Endodermal cell (in vitro differentiated cells): ENCODE data around the gene REG4. TPM values are rescaled to one million over a fixed set of nuclear protein-coding genes. Genes with fewer than 3 reads are reported as not detected.

Experiments
- DNase-seq: peaks from one replicate; pipeline ENCODE4 v3.0.0-alpha.2; 2017
- H3K27ac ChIP-seq: 2 replicates; pipeline ENCODE4 v1.5.1; 2013; ENCODE audit warnings: mild to moderate bottlenecking, low read depth, low read length, moderate library complexity
- H3K27me3 ChIP-seq: 2 replicates; pipeline ENCODE4 v1.6.1; 2013; ENCODE audit warnings: mild to moderate bottlenecking, low read length, moderate library complexity; ENCODE audit not compliant: insufficient read depth, control insufficient read depth, poor library complexity, severe bottlenecking
- H3K36me3 ChIP-seq: 2 replicates; pipeline ENCODE4 v1.7.0; 2013; ENCODE audit warnings: mild to moderate bottlenecking, low read length, moderate library complexity; ENCODE audit not compliant: control insufficient read depth, insufficient read depth
- H3K4me1 ChIP-seq: one replicate; pipeline ENCODE4 v1.7.0; 2013; ENCODE audit warnings: low read length; ENCODE audit not compliant: control insufficient read depth, insufficient read depth
- H3K4me3 ChIP-seq: 2 replicates; pipeline ENCODE4 v1.5.1; 2013; ENCODE audit warnings: mild to moderate bottlenecking, low read length, moderate library complexity
- H3K9ac ChIP-seq: 2 replicates; pipeline ENCODE4 v1.6.1; 2013; ENCODE audit warnings: mild to moderate bottlenecking, low read length, moderate library complexity; ENCODE audit not compliant: poor library complexity, severe bottlenecking; ENCODE audit errors: extremely low read depth
- H3K9me3 ChIP-seq: 2 replicates; pipeline ENCODE4 v1.6.1; 2013; ENCODE audit warnings: mild to moderate bottlenecking, low read length, moderate library complexity; ENCODE audit not compliant: control insufficient read depth
- H3K27ac Mint-ChIP-seq: 2 replicates; pipeline ENCODE4 v1.8.0; 2020; ENCODE audit warnings: mixed read lengths
- H3K27me3 Mint-ChIP-seq: 2 replicates; pipeline ENCODE4 v1.8.0; 2021; ENCODE audit warnings: mild to moderate bottlenecking, mixed read lengths; ENCODE audit not compliant: insufficient read depth
- H3K36me3 Mint-ChIP-seq: 2 replicates; pipeline ENCODE4 v1.8.0; 2020; ENCODE audit warnings: low read depth, mixed read lengths
- H3K4me1 Mint-ChIP-seq: 2 replicates; pipeline ENCODE4 v1.8.0; 2020; ENCODE audit warnings: mixed read lengths
- H3K4me3 Mint-ChIP-seq: 2 replicates; pipeline ENCODE4 v1.8.0; 2020; ENCODE audit warnings: mild to moderate bottlenecking, moderate library complexity, mixed read lengths
- H3K9me3 Mint-ChIP-seq: 2 replicates; pipeline ENCODE4 v1.8.0; 2020; ENCODE audit warnings: mild to moderate bottlenecking, mixed read lengths
- CTCF ChIP-seq: fragments of 200-600 bp; sonication (generic); conservative IDR thresholded peaks from 2 replicates; pipeline ENCODE4 v1.5.0; 2021; ENCODE audit warnings: antibody characterized with exemption, mild to moderate bottlenecking
- WGBS, 2 experiments: methylation state at CpG; one replicate each; pipeline versions ENCODE4 v1.1.5 to v1.1.7; 2013; ENCODE audit warnings: missing lambda C conversion rate in 2 of 2, mixed read lengths in 1 of 2; ENCODE audit not compliant: insufficient coverage in 1 of 2, insufficient read length in 1 of 2; 5-methylcytosine and 5-hydroxymethylcytosine counted together
- total RNA-seq, 2 donors: library from RNA; stranded (reverse); fragmentation: NEBNext Ultra II Directional in 1 of 2; extraction: Animal tissue kit (Norgen Biotek cat#: 25700) in 1 of 2; gene quantifications; 2 replicates in 1 of 2; 3 replicates in 1 of 2; pipeline ENCODE4 v1.2.1, GENCODE V29; 2021

The REG4 gene
- total RNA-seq, 2 donors from 2014 or later, result not detected

GRCh38 chr1:119818181-119818580, 6.9 kb upstream of the REG4 start:
- no peaks in the 10 kb centered on the region for H3K4me1 Mint-ChIP-seq
- no peaks in the 10 kb centered on the region for H3K36me3 ChIP-seq
- no peak for DNase-seq
- H3K27me3 Mint-ChIP-seq, result peaks cover 10% of the 10 kb centered on the region
- no peak overlapping the region for H3K9ac ChIP-seq
- 86 to 92% methylated on average over 2 of the region's 2 CpGs for WGBS, 2 experiments
- H3K9me3 ChIP-seq, result no peaks in the 10 kb centered on the region
- H3K4me3 Mint-ChIP-seq, result no peak overlapping the region
- H3K4me1 ChIP-seq, result no peaks in the 10 kb centered on the region
- no peak overlapping the region for H3K4me3 ChIP-seq
- no peak overlapping the region for H3K27ac Mint-ChIP-seq
- no peaks in the 10 kb centered on the region for H3K9me3 Mint-ChIP-seq
- H3K27ac ChIP-seq, result no peak overlapping the region
- H3K27me3 ChIP-seq, result peaks cover 8% of the 10 kb centered on the region
- no peak for TF ChIP-seq CTCF
- no peaks in the 10 kb centered on the region for H3K36me3 Mint-ChIP-seq

- no peak overlapping the region for H3K27ac ChIP-seq
- WGBS, 2 experiments, result 83 to 94% methylated on average over 2 of the region's 2 CpGs
- no peak for TF ChIP-seq CTCF
- Mint-ChIP-seq H3K9me3 (no peaks in the 10 kb centered on the region), H3K27me3 (peaks cover 8% of the 10 kb centered on the region), H3K36me3 (no peaks in the 10 kb centered on the region), H3K27ac (no peak overlapping the region), H3K4me3 (no peak overlapping the region), H3K4me1 (no peaks in the 10 kb centered on the region)
- DNase-seq, result no peak
- H3K27me3 ChIP-seq, result peaks cover 8% of the 10 kb centered on the region
- H3K9ac ChIP-seq, result no peak overlapping the region
- no peaks in the 10 kb centered on the region for H3K4me1 ChIP-seq
- H3K4me3 ChIP-seq, result no peak overlapping the region
- H3K36me3 ChIP-seq, result no peaks in the 10 kb centered on the region
- no peaks in the 10 kb centered on the region for H3K9me3 ChIP-seq
Observed at GRCh38 chr1:119816407-119816806, 5.1 kb upstream of the REG4 start.

GRCh38 chr1:119815928-119816327, 4.7 kb upstream of the REG4 start:
- no peak for TF ChIP-seq CTCF
- peaks cover 8% of the 10 kb centered on the region for H3K27me3 Mint-ChIP-seq
- Histone ChIP-seq H3K27me3 (peaks cover 8% of the 10 kb centered on the region), H3K27ac (no peak overlapping the region), H3K4me3 (no peak overlapping the region), H3K4me1 (no peaks in the 10 kb centered on the region), H3K36me3 (no peaks in the 10 kb centered on the region), H3K9ac (no peak overlapping the region), H3K9me3 (no peaks in the 10 kb centered on the region)
- WGBS, 2 experiments, result 92 to 94% methylated on average over 6 to 7 of the region's 7 CpGs
- no peak overlapping the region for H3K27ac Mint-ChIP-seq
- H3K4me1 Mint-ChIP-seq, result no peaks in the 10 kb centered on the region
- no peak for DNase-seq
- H3K4me3 Mint-ChIP-seq, result no peak overlapping the region
- no peaks in the 10 kb centered on the region for H3K36me3 Mint-ChIP-seq
- no peaks in the 10 kb centered on the region for H3K9me3 Mint-ChIP-seq
